HepG2 (cell line): ENCODE data around the gene CEBPA. TPM values are rescaled to one million over a fixed set of nuclear protein-coding genes. Genes with fewer than 3 reads are reported as not detected.
A peak's percentile ranks its signal among the peaks of the same experiment; 100 is the strongest.

ENCODE experiments used
- ATF4 ChIP-seq, 2 experiments: fragments of 450-650 bp in 1 of 2; sonication (generic) in 1 of 2; formaldehyde crosslinking; IDR thresholded peaks; 2 replicates each; pipeline versions ENCODE4 v1.5.0 to v1.8.0; 2020 to 2022; ENCODE audit warnings: mild to moderate bottlenecking in 1 of 2, missing genetic modification reagents in 1 of 2
- CC2D1A ChIP-seq: sonication (generic); formaldehyde crosslinking; IDR thresholded peaks from 2 replicates; pipeline ENCODE4 v1.8.1; 2023; ENCODE audit warnings: mild to moderate bottlenecking, missing genetic modification reagents
- HMG20A ChIP-seq: IDR thresholded peaks from 2 replicates; pipeline ENCODE4 v1.6.1; 2016; ENCODE audit warnings: borderline replicate concordance
- KLF6 ChIP-seq: IDR thresholded peaks from 2 replicates; pipeline ENCODE4 v1.8.0; 2016; ENCODE audit warnings: missing biosample characterization, missing genetic modification reagents
- LBX2 ChIP-seq: sonication (generic); formaldehyde crosslinking; IDR thresholded peaks from 2 replicates; pipeline ENCODE4 v1.5.0; 2020; ENCODE audit warnings: missing genetic modification reagents, mild to moderate bottlenecking, borderline replicate concordance
- LCORL ChIP-seq, 2 experiments: fragments of 450-650 bp in 1 of 2; sonication (generic) in 1 of 2; formaldehyde crosslinking in 1 of 2; IDR thresholded peaks; 2 replicates each; pipeline versions ENCODE4 v1.5.0 to v1.6.1; 2017 to 2020; ENCODE audit warnings: antibody characterized with exemption in 1 of 2, missing genetic modification reagents in 1 of 2
- MYPOP ChIP-seq: sonication (generic); formaldehyde crosslinking; IDR thresholded peaks from 2 replicates; pipeline ENCODE4 v1.8.1; 2023; ENCODE audit warnings: mild to moderate bottlenecking, moderate library complexity, missing genetic modification reagents
- POLR2AphosphoS5 ChIP-seq: IDR thresholded peaks from 2 replicates; pipeline ENCODE4 v1.6.1; 2012; ENCODE audit warnings: low read depth, low read length
- RBFOX2 ChIP-seq: fragments of 200-400 bp; formaldehyde crosslinking; IDR thresholded peaks from 2 replicates; pipeline ENCODE4 v1.6.1; 2017; ENCODE audit warnings: low read depth, mild to moderate bottlenecking, low read length
- SAP130 ChIP-seq: IDR thresholded peaks from 2 replicates; pipeline ENCODE4 v1.6.1; 2016; ENCODE audit warnings: low read depth
- TCF12 ChIP-seq, 2 experiments: fragments of 450-650 bp in 1 of 2; sonication (generic) in 1 of 2; formaldehyde crosslinking in 1 of 2; IDR thresholded peaks; 2 replicates each; pipeline versions ENCODE4 v1.6.1 to v1.8.0; 2017 to 2022; ENCODE audit warnings: antibody characterized with exemption in 1 of 2, mild to moderate bottlenecking in 1 of 2, missing genetic modification reagents in 1 of 2, moderate library complexity in 1 of 2
- ZNF30 ChIP-seq: sonication (generic); formaldehyde crosslinking; IDR thresholded peaks from 2 replicates; pipeline ENCODE4 v1.5.0; 2020; ENCODE audit warnings: mild to moderate bottlenecking, missing genetic modification reagents
- ZNF564 ChIP-seq: sonication (generic); formaldehyde crosslinking; IDR thresholded peaks from 2 replicates; pipeline ENCODE4 v1.8.1; 2023; ENCODE audit warnings: mild to moderate bottlenecking, missing genetic modification reagents
- ZSCAN20 ChIP-seq: sonication (generic); formaldehyde crosslinking; IDR thresholded peaks from 2 replicates; pipeline ENCODE4 v1.4.0; 2020; ENCODE audit warnings: missing genetic modification reagents, mild to moderate bottlenecking, borderline replicate concordance
- ZSCAN21 ChIP-seq: sonication (generic); formaldehyde crosslinking; IDR thresholded peaks from 2 replicates; pipeline ENCODE4 v1.8.0; 2022; ENCODE audit warnings: mild to moderate bottlenecking, missing genetic modification reagents, moderate library complexity, borderline replicate concordance
- polyA plus RNA-seq, 8 experiments: library from polyadenylated mRNA; depleted of rRNA in 3 of 8; stranded (reverse) in 7 of 8; unstranded in 1 of 8; fragments of >200 nt; fragmentation: Illumina TruSeq in 4 of 8; extraction: Trizol in 4 of 8; gene quantifications; 2 replicates each; pipeline versions ENCODE4 v1.2.1 to v1.2.3, GENCODE V29; 2011 to 2016; ENCODE audit warnings: low read depth in 4 of 8, missing spikeins in 1 of 8, mixed read lengths in 1 of 8; ENCODE audit not compliant: insufficient read depth in 1 of 8
- total RNA-seq, 5 experiments: library from RNA; depleted of rRNA; stranded (reverse); fragments of >200 nt; fragmentation: Illumina TruSeq; extraction: Trizol; gene quantifications; 2 replicates each; pipeline ENCODE4 v1.2.3, GENCODE V29; 2016; ENCODE audit warnings: low read depth in 1 of 5
- TF ChIP-seq, protein P1 (sequence below): sonication (generic); formaldehyde crosslinking; IDR thresholded peaks from 2 replicates; pipeline ENCODE4 v1.4.0; 2020; ENCODE audit warnings: missing genetic modification reagents
- TF ChIP-seq, protein P2 (sequence below): IDR thresholded peaks from 2 replicates; pipeline ENCODE4 v1.6.1; 2012; ENCODE audit warnings: inconsistent platforms
- TF ChIP-seq, protein P3 (sequence below): sonication (generic); formaldehyde crosslinking; conservative IDR thresholded peaks from 2 replicates; pipeline ENCODE4 v1.4.0; 2020; ENCODE audit warnings: missing genetic modification reagents

Gene CEBPA
- total and polyA plus RNA-seq, 2 of the 13 experiments (the other 11 are each of a cell fraction or from before 2014, with no cell fraction given), result 24.8 to 103 TPM

- TF ChIP-seq ZNF564 (CRISPR knock-in tag) (no peak), TCF12 (IDR thresholded peaks at IDR 0.05) (no peak), TCF12 (CRISPR knock-in tag; IDR thresholded peaks at IDR 0.05) (peak; percentile 17; the same call in 1 of the 2 replicates), SAP130 (peak; percentile 11), HMG20A (no peak), MYPOP (CRISPR knock-in tag) (peak; percentile 82; the same call in 1 of the 2 replicates), LCORL (IDR thresholded peaks at IDR 0.05) (no peak), LCORL (CRISPR knock-in tag; IDR thresholded peaks at IDR 0.05) (0 out of 2 replicates have a peak, but pooled peaks have one; percentile 24), LBX2 (CRISPR knock-in tag) (peak; percentile 49; the same call in 1 of the 2 replicates), POLR2AphosphoS5 (0 out of 2 replicates have a peak, but pooled peaks have one; percentile 3), ZNF30 (0 out of 2 replicates have a peak, but pooled peaks have one; percentile 28), KLF6 (no peak; the same call in 1 of the 2 replicates), ZSCAN21 (CRISPR knock-in tag) (no peak), CC2D1A (CRISPR knock-in tag) (0 out of 2 replicates have a peak, but pooled peaks have one; percentile 7), ZSCAN20 (CRISPR knock-in tag) (peak; percentile 17; the same call in 1 of the 2 replicates), ATF4 (CRISPR knock-in tag; IDR thresholded peaks at IDR 0.05) (peak in 1 of 2 experiments; percentile 36; a peak in 1 of 4 replicates), RBFOX2 (peak; percentile 87)
- TF ChIP-seq, protein P1, sequence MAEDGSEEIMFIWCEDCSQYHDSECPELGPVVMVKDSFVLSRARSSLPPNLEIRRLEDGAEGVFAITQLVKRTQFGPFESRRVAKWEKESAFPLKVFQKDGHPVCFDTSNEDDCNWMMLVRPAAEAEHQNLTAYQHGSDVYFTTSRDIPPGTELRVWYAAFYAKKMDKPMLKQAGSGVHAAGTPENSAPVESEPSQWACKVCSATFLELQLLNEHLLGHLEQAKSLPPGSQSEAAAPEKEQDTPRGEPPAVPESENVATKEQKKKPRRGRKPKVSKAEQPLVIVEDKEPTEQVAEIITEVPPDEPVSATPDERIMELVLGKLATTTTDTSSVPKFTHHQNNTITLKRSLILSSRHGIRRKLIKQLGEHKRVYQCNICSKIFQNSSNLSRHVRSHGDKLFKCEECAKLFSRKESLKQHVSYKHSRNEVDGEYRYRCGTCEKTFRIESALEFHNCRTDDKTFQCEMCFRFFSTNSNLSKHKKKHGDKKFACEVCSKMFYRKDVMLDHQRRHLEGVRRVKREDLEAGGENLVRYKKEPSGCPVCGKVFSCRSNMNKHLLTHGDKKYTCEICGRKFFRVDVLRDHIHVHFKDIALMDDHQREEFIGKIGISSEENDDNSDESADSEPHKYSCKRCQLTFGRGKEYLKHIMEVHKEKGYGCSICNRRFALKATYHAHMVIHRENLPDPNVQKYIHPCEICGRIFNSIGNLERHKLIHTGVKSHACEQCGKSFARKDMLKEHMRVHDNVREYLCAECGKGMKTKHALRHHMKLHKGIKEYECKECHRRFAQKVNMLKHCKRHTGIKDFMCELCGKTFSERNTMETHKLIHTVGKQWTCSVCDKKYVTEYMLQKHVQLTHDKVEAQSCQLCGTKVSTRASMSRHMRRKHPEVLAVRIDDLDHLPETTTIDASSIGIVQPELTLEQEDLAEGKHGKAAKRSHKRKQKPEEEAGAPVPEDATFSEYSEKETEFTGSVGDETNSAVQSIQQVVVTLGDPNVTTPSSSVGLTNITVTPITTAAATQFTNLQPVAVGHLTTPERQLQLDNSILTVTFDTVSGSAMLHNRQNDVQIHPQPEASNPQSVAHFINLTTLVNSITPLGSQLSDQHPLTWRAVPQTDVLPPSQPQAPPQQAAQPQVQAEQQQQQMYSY, result peak; percentile 28; the same call in 1 of the 2 replicates
- TF ChIP-seq, protein P2, sequence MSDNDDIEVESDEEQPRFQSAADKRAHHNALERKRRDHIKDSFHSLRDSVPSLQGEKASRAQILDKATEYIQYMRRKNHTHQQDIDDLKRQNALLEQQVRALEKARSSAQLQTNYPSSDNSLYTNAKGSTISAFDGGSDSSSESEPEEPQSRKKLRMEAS, result peak; percentile 70
- TF ChIP-seq, protein P3, sequence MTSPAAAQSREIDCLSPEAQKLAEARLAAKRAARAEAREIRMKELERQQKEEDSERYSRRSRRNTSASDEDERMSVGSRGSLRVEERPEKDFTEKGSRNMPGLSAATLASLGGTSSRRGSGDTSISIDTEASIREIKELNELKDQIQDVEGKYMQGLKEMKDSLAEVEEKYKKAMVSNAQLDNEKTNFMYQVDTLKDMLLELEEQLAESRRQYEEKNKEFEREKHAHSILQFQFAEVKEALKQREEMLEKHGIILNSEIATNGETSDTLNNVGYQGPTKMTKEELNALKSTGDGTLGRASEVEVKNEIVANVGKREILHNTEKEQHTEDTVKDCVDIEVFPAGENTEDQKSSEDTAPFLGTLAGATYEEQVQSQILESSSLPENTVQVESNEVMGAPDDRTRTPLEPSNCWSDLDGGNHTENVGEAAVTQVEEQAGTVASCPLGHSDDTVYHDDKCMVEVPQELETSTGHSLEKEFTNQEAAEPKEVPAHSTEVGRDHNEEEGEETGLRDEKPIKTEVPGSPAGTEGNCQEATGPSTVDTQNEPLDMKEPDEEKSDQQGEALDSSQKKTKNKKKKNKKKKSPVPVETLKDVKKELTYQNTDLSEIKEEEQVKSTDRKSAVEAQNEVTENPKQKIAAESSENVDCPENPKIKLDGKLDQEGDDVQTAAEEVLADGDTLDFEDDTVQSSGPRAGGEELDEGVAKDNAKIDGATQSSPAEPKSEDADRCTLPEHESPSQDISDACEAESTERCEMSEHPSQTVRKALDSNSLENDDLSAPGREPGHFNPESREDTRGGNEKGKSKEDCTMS (CRISPR knock-in tag), result no peak
These were observed 848 bp upstream of the CEBPA start (continued) for GRCh38 chr19:33302974-33303790.
